Non-pigmented ciliary epithelial cell (primary cell): ENCODE results near the gene BMP5.

Source experiments
- DNase-seq: peaks from one replicate; pipeline ENCODE4 v3.0.0-alpha.2; 2010; ENCODE audit warnings: low read depth

The BMP5 gene

DNA sequence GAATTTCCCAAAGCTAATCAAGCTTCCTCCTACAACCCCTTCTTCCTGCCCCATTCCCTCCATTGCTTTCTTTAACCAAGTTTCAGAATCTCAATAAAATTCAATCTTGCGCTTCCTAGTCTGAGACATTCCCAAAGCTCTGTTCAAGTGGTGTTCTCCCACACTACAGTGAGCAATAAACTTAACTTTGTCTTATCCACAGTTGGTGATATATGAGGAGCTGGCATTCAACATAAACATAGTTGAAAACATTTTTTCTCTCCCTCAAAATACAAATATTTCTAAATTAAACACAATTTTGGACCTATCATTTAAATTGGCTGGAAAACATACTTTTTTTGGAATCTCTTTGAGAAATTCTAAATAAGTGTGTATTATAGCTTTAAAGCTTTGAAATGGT is 166.7 kb downstream of the BMP5 start:
- no peak for DNase-seq

GRCh38 chr6:55705451-55706440 is 169.6 kb downstream of the BMP5 start:
- DNase-seq = no peak

GRCh38 chr6:55704421-55704820 is 171.0 kb downstream of the BMP5 start:
- peak; percentile 26 for DNase-seq
